HG03520 (cell line): ENCODE measurements around the gene OLFML2B.

Experiments used
- ATAC-seq: cut with Tn5 transposase; IDR thresholded peaks from one replicate; pipeline ENCODE4 v1.9.1; 2021; ENCODE audit warnings: mild to moderate bottlenecking, moderate library complexity; ENCODE audit not compliant: unreplicated experiment

OLFML2B gene

GRCh38 chr1:161948435-161948834 lies 75.2 kb downstream of the OLFML2B start:
- ATAC-seq, result no peak

GRCh38 chr1:161946071-161946987 lies 77.3 kb downstream of the OLFML2B start:
- ATAC-seq, result no peak

GRCh38 chr1:161945306-161946060 lies 78.2 kb downstream of the OLFML2B start:
- ATAC-seq, result no peak

DNA sequence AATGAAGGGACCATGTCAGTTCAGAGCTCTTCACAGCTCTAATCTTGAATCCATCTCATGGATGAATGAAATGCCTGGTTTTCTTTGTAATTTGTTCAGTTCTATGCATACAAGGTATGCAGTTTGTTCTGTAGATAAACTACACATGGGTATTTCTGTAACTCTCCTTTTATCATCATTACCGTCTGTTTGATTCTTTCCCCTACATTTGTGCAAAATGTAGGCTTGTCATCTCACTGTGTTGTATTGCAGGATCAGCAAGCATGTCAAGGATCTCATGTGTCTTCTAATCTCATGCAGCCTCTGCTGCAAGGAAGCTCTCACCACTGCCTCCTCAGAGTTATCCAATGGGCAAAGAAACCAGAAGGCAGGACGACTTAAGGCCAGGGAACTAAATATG lies 79.3 kb downstream of the OLFML2B start:
- no peak for ATAC-seq

DNA sequence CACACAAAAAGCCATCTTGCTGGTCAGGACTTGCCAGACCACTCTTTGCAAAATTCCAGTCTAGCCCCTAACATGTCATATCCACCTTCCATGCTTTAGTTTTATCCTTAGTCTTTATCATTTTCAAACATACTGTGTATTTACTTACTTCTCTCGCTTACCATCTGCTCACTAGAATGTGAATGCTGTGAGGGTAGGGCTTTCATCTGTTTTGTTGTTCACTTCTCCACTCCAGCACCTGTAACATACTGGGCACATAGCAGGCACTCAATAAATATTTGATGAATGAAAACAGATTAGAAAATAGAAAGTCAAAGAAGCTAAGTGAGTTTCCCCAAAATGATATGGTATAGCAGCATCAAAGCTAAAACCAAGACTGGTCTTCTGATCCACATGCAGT lies 79.9 kb downstream of the OLFML2B start:
- no peak for ATAC-seq

DNA sequence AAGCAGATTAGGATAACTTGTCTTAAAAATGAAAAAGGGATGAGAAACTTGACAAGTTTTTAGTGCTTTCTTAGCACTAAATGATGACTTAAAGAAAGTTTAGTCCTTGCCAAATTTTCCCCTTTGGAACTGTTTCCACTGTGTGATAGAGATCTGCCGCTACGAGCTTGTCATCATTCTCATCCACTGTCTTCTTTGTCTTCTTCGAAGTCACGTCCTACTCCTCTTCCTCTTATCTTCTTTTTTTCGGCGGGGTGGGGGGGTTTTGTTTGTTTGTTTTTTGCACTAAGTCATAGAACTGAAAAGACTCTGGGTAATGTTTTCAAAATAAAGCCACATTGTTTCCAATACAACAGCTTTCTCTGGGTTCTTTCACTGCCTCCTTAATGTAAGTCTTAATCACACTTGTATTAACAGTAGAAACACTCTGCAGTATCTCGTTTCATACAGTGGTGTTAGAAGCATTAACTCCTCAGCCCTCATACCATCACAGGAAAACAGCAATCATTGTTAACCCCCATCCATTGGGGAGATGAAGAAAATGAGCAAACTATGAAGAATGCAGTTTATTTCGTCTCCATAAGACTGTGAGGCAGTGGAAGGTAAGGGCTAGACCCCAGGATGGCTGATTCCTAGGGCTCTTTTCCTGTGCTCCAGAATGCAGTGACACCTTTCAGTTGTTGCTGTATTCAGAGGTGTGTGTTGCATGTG lies 81.8 kb downstream of the OLFML2B start:
- no peak for ATAC-seq

- ATAC-seq, result no peak
Measured at GRCh38 chr1:161940866-161941591, 82.6 kb downstream of the OLFML2B start.

GRCh38 chr1:161936786-161937185 lies 86.9 kb downstream of the OLFML2B start:
- no peak for ATAC-seq

- no peak for ATAC-seq
Measured at GRCh38 chr1:161935264-161935663, 88.4 kb downstream of the OLFML2B start.

DNA sequence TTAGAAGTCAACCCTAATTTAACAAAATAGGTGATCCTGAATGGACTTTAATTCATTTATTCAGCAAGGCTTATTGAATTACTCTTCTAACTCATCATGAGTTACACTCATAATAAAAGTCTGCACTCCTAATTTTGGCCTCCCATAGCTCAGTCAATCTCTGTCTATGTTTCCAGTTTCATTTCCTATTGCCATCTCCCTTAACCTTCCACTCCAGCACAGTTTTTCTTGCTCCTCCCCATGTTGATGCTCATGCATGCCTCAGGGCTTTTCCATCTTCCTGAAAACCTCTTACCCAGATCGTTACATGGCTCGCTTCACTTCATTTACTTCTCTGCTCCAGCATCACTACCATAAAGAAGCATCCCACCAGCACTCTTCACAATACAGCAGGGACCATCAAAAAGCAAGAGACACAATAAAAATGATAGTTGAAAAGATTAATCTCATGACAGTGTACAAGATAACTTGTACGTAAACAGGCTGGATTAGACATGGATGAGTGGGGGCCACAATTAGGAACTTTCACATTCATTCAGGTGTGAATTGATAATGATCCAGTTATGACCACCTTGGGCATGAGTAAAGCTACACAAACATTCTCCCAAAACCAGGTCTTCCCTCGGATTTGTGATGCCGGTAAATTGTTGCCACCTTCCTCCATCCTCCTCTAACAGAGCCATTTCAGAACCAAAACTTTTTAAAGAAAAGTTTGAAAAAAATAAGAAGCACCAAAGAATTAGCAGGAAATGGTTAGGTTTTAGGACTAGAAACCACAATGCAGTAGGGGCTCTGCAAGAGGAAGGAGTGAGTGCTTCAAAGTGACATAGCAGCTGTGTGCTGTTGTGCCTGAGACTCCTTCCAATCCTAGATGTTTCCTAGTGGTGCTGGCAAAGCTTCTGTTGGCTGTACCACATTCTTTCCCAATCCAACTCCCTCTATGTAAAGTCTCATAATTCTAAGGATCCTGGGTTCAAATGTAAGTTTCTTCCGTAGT lies 89.8 kb downstream of the OLFML2B start:
- no peak for ATAC-seq
